ENCODE measurements around the gene RPAIN.

The RPAIN gene, protein sequence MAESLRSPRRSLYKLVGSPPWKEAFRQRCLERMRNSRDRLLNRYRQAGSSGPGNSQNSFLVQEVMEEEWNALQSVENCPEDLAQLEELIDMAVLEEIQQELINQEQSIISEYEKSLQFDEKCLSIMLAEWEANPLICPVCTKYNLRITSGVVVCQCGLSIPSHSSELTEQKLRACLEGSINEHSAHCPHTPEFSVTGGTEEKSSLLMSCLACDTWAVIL

DNA sequence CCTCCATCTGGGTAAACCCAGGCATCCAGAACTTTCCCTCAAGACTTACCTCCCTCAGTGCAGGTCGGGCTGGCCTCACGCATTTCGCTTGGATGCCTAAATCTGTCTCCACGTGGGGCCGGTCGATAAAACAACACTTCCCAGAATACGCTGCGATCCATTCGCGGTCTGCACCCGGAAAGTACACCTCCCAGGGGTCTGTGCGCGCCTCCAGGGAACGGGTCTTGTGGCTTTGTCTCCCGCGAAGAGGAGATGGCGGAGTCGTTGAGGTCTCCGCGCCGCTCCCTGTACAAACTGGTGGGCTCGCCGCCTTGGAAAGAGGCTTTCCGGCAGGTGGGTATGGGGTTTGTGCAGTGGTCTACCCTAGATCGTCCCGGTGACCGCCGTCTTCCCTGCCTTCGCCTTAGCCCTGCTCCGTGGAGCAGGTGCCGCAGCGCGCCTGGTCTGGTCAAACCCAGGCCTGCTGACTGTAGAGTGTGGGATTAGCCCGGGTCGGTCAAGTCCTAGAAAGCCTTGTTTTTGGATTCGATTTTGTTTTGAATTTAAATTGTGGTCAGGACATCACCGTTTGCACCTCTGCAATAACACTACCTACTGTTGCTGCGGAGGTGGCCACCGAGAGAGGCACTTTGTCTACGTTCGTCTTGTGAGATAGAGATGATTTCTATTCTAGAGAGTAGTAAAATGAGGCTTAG lies at the start of gene RPAIN:
RPAIN (plus strand) TSS at position 224 of the 695 bp plus-strand sequence; CDS start at position 253, 29 bp downstream.
- peak; percentile 98 for DNase-seq

DNA sequence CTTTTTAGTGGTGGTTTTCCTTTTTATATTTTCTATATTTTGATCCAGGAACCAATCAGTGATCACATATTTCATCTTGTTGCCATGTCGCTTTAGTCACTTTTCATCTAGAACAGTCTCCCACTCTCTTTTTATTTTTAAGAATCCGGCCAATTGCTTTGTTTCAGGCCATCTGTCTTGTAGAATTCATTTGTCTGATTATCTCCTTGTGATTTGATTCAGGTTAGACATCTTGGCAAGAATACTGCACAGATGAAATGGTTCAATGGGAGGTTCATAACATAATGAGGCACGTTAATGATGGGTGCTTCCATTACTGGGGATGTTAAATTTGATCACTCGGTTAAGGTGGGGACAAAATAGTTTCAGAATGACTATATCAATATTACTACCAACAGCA lies 49.6 kb upstream of the RPAIN start:
- no peak for DNase-seq

DNA sequence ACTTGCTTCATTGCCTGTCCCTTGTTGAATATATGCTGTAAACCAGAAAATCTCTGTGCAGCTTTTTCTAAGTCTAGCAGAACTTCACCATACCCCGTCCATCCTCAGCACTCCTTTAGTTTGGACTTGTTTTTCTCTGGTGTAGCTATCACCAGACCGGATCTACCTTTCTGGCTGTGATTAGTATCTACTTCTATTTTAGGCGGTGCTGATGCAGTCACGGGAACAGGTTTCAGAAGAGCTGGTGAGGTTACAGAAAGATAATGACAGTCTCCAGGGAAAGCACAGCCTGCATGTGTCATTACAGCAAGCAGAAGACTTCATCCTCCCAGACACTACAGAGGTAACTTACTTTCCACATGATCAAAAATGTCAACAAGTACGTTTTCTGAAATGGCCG lies 46.9 kb upstream of the RPAIN start:
- no peak for DNase-seq

DNA sequence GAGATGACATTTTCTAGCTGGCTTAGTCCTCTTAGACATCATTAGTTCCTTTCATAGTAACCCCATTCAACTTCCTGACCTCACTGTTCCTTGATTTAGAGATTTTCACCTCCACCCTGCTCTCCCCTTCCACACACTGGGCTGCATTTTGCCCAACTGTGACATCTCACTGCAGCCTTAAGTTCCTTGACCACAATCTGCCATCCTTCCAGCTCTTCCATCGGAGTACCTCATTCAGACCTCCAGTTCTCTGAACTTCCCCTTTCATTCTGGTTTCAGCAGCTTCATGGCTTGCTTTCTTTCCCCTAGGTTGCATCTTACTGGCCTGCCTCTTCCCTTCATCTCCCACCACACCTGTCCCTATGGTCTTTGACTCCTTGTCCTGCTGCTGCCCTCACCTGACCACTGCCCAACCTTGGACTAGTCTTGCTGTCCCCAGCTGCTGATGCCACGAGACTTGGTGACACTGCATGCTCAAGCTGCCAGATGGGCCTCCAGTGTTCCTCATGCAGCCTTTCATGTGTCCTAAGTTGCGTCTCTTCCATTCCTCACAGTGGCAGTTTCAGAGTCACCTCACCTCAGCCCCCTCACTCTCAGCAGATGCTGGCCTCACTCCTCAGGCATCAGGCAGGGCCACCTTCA lies 41.3 kb upstream of the RPAIN start:
- DNase-seq: no peak

DNA sequence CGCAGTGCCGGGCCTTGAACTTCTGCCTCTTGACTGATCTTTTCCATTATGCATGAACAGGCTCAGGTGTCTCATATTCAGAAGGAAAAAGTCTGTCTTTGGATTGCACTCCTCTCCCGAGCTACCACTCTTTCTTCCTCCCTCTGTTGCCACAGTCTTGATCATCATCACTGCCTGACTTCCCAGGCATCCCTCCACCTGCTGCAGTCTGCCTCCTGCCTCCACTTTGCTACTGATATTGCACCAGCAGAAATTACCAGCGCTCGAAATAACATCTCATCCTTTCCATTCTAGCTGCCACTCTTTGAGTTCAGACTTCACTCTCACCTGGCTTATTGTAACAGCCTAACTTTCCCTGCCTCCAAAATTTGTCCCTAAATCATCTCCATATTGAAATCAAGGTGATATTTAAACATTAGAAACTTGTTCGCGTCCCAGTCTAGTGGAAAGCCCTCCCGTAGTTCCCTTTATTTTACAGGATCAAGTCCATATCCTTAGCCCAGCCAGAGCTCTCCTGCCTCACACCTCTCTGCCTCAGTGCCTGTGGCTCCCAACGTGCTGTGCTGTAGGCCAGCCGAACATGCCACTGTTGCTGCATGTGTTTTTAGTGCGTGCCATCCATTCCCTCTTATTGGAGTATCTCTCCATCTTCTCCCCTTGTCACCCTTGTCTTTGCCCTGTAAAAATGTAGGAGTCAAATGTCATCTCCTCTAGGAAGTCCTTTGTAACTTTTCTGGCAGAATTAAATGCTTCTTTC lies 40.5 kb upstream of the RPAIN start:
- no peak for DNase-seq

DNA sequence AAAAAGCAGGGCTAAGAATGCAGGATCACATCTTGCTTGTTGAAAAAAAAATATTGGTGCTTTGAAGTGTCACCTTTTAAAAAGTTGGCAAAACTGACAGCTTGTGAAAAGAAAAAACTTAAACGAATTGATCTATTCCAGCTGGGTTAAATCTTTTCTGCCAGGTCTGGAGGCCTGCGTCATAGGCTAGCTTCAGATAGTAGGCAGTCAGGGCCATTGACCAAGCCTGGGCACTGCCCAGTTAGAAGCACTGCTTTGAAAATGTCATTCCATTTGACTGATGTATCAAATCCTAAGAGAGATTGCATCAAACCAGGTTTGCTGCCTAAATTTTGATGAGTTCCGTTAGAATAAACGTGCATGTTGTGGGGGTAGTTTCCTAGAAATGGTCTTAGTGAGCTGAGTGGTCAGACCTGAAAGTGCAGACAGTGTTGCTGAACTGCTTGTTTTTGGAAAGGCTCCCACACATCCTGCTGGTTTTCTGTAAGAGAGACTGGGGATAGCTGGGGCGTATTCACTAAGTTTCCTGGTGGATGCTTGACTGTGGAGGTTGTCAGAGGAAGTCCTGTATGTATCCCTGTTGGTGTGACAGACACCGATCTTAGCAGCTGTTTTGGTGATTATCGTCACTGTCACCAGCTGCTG lies 39.4 kb upstream of the RPAIN start:
- no peak for DNase-seq

DNA sequence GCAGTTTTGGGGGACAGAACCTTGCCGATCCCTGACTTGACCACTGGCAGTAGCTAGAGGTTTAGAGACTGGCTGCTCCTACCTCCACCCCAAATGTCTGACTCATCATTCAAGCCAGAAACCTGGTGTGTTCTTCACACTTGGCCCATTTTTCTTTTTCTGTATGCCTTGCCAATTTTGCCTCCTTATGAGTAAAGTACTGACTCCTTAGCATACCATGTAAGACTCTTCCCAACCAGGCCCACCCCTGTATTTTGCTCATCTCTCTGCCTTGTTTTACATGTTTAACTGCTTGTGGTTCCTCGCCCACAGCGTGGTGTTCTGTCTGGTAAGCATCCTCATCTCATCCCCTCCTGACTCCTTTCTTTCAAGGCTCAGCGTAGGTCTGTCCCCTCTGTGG lies 38.4 kb upstream of the RPAIN start:
- DNase-seq: no peak

DNA sequence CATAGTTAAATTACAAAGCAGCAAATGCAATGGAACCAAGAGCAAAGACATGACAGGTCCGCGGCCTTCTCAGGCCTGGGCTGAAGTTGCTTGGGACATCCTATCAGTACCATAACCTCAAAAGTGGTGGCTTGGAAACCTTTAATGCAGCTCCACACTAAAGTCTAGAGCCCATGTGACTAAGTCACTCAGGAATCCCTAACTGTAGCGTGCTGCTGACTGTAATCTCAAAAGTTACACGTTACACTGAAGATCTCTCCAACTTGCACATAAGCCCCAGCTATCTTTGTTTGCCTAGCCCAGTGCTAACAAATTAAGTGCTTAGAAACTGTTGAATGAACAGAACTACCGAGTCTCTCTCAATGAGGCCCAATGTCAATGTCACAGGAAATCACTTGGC lies 28.3 kb upstream of the RPAIN start:
- DNase-seq: no peak

DNA sequence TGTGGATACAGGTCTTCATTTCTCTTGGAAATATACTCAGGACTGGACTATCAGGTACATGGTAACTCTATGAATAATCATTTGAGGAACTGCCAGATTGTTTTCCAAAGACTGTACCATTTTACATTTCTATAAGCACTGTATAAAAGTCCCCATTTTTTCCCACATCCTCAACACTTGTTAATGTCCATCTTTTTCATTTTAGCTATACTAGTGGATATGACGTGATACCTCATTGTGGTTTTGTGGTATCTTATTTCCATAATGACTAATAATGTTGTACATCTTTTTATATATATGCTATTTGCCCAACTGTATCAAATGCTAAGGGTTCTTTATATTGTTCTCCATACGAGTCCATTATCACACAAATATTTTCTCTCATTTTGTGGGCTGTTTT lies 23.4 kb upstream of the RPAIN start:
- DNase-seq: no peak

DNA sequence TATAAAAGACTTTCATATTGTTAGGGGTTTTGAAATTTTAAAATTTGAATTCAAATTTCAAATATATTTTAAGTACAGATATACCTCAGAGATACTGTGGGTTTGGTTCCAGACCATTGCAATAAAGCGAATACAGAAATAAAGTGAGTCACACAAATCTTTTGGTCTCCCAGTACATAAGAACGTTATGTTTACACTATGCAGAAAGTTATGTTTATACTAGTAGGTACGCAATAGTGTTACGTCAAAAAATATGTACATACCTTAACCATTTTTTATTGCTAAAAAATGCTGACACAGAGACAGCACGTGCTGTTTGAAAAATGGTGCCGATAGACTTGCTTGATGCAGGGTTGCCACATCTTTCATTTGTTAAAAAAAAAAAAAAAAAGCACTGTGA lies 20.2 kb upstream of the RPAIN start:
- DNase-seq: no peak

DNA sequence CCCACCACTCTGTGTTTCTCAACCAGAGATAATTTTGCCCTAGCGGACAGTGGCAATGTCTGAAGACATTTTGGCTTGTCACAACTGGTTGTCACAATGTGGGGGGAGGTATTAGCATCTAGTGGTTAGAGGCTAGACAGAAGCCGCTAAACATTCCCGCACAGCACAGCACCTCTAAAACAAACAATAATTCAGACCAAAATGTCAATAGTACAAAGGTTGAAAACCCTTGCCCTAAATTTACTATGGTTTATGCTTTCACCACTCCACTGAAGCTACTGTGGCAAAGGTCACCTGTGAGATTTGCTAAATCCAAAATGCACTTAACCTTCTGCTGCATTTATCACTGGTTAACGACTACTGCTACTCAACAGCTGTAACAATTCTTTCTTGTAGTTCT lies 14.6 kb upstream of the RPAIN start:
- no peak for DNase-seq

DNA sequence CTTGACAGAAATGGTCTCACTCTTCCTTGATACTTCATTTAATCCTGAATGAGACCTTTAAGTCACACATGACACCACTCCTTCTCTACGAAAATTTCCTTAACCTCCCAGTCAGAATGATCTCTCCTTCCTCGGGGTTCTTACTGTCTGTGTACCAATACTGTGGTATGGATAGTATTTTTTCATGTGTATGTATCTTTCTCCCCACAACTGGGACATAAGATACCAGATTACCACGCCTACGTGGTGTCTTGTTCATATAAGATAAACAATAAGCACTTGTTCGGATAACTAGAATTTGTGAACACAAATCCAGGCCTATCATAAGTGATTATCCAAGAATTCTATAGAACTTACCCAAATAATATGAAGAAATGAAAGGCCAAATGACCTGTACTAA lies 11.8 kb upstream of the RPAIN start:
- no peak for DNase-seq

DNA sequence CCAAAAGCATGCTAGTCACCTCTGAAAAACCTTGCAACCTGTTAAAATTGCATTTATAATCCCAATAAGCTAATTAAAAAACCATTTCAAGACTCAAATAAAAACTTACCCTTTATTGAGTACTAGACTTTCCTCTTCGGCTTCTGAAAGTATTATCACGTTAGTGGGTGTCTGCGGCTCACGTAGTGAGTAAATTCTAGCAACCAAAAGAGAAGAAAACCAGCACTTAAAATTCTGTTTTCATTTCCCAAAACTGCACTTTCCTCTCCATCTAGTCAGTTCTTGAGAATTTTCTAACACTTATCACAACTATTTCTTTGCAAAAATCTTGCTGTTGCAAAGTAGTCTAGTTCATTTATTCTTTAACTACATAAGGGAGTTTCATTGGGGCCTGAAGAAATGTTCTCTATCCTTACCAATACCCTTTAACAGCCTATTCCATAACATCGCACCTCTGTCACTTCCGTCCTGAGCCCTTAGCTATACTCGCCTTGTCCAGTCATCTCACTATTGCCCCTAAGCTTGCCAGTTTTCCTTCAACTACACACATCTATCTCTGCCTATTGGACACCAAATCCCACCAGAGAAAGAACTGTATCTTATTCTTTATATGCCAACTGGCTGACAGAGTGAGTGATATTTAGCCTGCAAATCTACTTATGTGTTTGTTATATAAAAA lies 9.2 kb upstream of the RPAIN start:
- no peak for DNase-seq

DNA sequence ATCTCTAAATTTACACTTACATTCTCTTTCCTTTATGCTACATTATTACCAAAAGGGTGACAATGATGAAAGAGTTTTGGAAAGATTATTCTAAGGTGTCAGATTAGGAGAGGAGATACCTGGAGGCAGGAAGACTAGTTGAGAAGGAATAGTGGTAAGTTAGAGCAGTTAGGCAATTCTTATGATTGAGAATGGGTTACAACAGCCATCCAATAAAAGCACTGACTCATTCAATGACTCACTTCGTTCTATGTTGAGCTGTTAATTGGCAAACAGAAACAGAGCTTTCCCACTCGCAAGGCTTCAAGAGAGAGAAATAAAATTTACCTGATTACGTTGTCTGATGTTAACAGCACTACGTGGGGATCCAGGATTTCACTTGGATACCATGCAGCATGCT lies 6.3 kb upstream of the RPAIN start:
- DNase-seq: no peak

DNA sequence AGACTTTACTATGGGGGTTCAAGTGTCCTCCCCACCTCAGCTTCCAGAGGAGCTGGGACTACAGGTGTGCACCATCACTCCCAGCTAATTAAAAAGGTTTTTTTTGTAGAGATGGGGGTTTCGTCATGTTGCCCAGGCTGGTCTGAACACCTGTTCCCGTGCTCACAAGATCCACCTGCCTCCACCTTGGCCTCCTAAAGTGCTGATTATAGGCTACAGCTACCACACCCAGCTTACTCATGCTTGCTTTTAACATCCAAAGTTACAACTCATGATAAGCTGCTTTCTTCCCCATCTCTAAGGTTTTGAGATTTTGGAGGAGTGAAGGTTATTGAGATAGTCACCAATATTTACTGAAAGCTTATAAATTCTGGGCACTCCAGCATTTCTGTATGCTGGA lies 3.1 kb upstream of the RPAIN start:
- DNase-seq: no peak

DNA sequence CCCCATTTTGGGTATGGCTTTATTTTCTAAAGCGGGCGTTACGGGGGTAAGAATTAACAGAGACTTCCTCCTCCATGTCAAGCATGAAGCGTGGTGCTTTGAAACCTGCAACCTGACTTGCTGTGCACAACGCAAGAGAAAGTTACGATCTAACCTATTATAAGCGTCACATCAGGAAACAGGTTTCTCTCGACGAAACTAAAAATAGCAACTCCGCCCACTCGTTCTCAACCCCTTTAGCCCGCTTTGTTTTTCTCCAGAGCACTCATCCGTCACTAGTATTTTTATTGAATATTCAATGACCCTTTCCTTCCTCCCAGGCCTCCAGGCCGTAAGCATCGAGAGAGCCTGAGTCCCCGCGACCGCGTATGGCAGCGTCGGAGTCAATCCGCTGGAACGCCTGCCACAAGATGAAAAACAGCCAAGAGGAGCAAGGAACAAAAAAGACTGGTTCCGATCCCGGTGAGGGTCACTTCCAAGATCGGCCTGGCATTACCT lies 1.1 kb upstream of the RPAIN start:
- peak; percentile 51 for DNase-seq

DNA sequence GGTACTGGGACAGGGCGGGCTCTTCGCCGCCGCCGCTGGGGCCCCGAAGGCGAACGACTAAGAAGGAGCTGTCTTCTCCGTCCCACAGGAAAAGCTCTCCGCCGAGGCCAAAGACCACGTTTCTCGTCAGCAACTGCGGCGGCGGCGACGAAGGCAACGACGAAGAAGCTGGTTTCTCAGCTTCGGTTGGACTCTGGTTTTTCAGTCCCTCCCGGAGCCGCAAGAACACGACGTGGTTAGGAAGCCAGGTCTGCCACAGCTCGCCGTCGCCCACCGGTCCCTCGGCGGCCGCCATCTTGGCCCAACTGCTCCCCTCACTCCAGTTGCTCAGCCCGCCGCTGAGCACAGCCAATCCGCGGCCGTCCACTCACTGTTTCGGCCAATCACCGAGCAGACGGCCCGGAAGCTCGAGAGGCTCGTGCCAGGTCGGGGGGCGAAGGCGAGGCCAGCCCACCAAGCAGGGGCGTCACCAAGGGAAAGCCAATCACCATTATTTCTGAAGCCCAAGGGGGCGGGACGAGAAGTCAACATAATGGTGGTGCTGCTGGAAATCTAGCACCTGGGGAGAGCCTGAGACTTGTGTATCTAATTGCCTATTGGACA lies 525 bp upstream of the RPAIN start, which contains the start of gene NUP88:
NUP88 (minus strand) TSS at position 307 of the 603 bp plus-strand sequence; CDS start at position 295, 12 bp downstream.
- DNase-seq: peak; percentile 99

DNA sequence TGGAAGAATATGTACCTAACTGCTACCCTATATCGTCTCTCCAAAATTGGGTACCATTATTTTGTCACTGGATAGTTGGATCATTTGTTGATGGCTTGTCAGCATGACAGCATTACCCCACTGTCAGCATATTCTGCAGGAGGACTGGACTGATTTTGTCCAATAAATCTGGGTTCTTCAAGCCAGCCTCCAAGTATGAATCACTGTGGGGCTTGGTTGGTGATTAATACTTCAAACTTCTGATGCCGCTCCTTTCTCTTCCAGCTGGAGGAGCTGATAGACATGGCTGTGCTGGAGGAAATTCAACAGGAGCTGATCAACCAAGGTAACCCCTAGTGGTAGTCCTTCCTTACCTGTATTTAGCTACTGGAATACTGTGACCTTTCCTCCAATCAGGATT lies 2.5 kb downstream of the RPAIN start:
- no peak for DNase-seq

DNA sequence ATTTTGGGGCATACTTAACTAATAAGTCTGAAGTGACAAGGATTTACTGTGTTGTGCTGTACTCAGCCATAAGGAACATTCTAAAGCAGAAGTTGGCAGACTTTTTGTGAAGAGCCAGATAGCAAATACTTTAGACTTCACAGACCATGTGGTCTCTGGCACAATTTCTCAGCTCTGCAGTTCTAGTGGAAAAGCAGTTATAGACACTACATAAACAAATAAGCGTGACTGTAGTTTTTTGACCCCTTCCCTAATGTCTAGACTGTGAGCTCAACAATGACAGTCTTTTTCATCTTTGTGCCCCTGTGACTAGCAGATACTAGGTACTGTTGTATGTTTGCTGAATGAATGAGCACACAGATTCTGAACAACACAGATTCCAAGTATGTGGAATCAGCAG lies 4.9 kb downstream of the RPAIN start:
- no peak for DNase-seq

DNA sequence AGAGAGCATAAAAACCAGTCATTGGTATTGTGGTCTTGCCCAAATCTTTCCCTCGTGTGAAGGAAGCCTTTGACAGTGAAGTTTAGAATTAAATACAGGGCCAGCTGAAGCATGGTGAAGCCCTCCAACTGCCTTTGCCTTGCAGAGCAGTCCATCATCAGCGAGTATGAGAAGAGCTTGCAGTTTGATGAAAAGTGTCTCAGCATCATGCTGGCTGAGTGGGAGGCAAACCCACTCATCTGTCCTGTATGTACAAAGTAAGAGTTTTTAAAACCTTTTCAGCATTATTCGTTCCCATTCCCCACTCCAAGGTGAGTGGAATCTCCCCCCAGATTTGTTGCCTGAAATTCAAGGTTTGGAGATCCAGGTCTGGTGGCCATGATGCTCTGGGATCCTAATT lies 5.8 kb downstream of the RPAIN start:
- no peak for DNase-seq

DNA sequence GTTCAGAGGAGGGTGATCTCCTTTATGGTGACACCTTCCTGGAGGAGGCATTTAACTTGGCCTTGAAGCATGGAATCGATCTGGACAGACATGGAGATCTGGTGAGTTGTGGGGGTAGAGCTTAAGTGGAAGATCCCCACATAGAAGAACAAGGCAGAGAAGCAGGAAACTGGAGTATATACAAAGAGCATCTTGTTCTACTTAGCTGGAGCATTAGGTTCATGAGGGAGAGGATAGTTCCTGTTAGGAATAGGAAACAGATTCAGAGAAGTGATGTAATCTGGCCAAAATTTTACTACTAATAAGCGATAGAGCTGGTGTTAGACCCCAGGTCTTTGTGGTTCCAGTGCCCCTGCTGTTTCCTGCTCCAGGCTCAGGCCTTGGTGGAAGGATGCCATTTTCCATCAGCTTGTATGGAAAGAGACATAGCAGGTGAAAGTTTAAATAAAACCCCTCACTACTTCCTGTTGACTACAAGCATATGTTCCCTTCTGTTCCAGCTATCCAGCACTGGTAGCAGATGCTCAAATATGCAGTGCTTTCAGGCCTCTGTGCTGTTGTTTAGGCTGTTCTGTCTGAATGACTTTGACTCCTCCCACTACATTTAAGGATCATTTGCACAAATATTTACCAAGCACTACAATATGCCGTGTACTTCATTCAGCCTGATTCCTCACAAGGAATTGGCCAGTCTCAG lies 9.4 kb downstream of the RPAIN start:
- DNase-seq: no peak

Data from NCI-H748 treated with DMSO at 0.1 percent for 48 hours (cell line).